ENCODE data around the gene IMPACT. TPM values are rescaled to one million over a fixed set of nuclear protein-coding genes. Genes with fewer than 3 reads are reported as not detected.

Gene IMPACT
- total and polyA plus RNA-seq, 4 donors: 8.3 to 13.6 (median 11.4) TPM

DNA sequence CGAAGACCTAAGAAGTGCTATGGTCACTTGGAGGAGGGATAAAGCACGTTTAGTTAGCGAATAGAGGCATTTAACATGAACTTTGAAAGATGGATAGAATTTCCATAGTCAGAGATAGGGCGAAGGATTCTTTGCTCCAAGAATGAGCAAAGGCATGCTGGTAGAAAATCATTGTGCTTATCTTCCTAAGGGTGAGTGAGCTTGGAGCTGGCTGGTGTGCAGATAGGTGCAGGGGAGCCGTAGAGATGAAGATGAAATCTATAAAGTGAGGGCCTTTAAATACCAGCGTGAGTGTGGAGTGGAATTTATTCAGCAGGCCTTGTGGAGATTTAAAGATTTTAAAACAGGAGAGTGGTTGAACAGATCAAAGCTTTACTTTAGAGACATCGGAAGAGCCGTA, 35.5 kb downstream of the IMPACT start:
- TF ChIP-seq NR2F2 (IDR thresholded peaks at IDR 0.05): no peak
- TF ChIP-seq HNF4A (conservative IDR thresholded peaks at IDR 0.05): no peak
- no peak for TF ChIP-seq JUND (IDR thresholded peaks at IDR 0.05)
- TF ChIP-seq MAX (IDR thresholded peaks at IDR 0.05): no peak
- TF ChIP-seq REST (IDR thresholded peaks at IDR 0.05): no peak
- no peak for TF ChIP-seq FOXA1 (IDR thresholded peaks at IDR 0.05)
- TF ChIP-seq CTCF (IDR thresholded peaks at IDR 0.05; ENCODE audit: low read depth, low read length, missing input control): no peak
- no peak for TF ChIP-seq RXRA (IDR thresholded peaks at IDR 0.05)
- no peak for TF ChIP-seq RAD21 (IDR thresholded peaks at IDR 0.05)
- no peak for TF ChIP-seq YY1 (IDR thresholded peaks at IDR 0.05)
- TF ChIP-seq FOXA2 (IDR thresholded peaks at IDR 0.05): no peak
- no peak for TF ChIP-seq HNF4G (IDR thresholded peaks at IDR 0.05)
- TF ChIP-seq TAF1 (conservative IDR thresholded peaks at IDR 0.05): no peak
- TF ChIP-seq, protein P1, sequence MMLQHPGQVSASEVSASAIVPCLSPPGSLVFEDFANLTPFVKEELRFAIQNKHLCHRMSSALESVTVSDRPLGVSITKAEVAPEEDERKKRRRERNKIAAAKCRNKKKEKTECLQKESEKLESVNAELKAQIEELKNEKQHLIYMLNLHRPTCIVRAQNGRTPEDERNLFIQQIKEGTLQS (IDR thresholded peaks at IDR 0.05): no peak
- TF ChIP-seq EGR1 (IDR thresholded peaks at IDR 0.05; ENCODE audit: low read depth in 2 of 2): no peak
- no peak for TF ChIP-seq GABPA (IDR thresholded peaks at IDR 0.05 in 1 of 2, conservative IDR thresholded peaks at IDR 0.05 in 1 of 2)
- TF ChIP-seq, protein P2, sequence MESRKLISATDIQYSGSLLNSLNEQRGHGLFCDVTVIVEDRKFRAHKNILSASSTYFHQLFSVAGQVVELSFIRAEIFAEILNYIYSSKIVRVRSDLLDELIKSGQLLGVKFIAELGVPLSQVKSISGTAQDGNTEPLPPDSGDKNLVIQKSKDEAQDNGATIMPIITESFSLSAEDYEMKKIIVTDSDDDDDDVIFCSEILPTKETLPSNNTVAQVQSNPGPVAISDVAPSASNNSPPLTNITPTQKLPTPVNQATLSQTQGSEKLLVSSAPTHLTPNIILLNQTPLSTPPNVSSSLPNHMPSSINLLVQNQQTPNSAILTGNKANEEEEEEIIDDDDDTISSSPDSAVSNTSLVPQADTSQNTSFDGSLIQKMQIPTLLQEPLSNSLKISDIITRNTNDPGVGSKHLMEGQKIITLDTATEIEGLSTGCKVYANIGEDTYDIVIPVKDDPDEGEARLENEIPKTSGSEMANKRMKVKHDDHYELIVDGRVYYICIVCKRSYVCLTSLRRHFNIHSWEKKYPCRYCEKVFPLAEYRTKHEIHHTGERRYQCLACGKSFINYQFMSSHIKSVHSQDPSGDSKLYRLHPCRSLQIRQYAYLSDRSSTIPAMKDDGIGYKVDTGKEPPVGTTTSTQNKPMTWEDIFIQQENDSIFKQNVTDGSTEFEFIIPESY (IDR thresholded peaks at IDR 0.05): no peak
- Histone ChIP-seq H3K36me3 (ENCODE audit: control insufficient read depth in 4 of 4, insufficient read depth in 3 of 4, low read depth in 1 of 4, low read length in 3 of 4) (peaks cover 0 to 2% (median 0%) of the 10 kb centered on the region in 4 donors), H3K27ac (ENCODE audit: low read depth in 1 of 2, low read length in 2 of 2) (no peak overlapping the region), H3K9me3 (ENCODE audit: control insufficient read depth in 4 of 4, low read length in 3 of 4) (no peaks in the 10 kb centered on the region), H3K9ac (ENCODE audit: low read depth in 1 of 2, low read length in 2 of 2) (no peak overlapping the region), H3K4me3 (ENCODE audit: low read depth in 1 of 3, low read length in 3 of 3) (no peak overlapping the region), H3K4me1 (ENCODE audit: control insufficient read depth in 4 of 4, insufficient read depth in 4 of 4, low read length in 3 of 4) (no peaks in the 10 kb centered on the region), H3K27me3 (ENCODE audit: control insufficient read depth in 4 of 4, insufficient read depth in 4 of 4, low read length in 3 of 4) (no peaks in the 10 kb centered on the region)
- DNase-seq (ENCODE audit: low spot score): no peak
- 97% methylated on average over 8 of the region's 8 CpGs for WGBS
